GM12892 (cell line): ENCODE results near the gene TMSB10.

Experiments used
- POLR2A ChIP-seq: IDR thresholded peaks from 2 replicates; pipeline ENCODE4 v1.6.1; 2011; ENCODE audit warnings: low read depth, low read length, control low read depth
- POLR2AphosphoS5 ChIP-seq: IDR thresholded peaks from 2 replicates; pipeline ENCODE4 v1.6.1; 2011; ENCODE audit warnings: low read depth, low read length, control low read depth

DNA sequence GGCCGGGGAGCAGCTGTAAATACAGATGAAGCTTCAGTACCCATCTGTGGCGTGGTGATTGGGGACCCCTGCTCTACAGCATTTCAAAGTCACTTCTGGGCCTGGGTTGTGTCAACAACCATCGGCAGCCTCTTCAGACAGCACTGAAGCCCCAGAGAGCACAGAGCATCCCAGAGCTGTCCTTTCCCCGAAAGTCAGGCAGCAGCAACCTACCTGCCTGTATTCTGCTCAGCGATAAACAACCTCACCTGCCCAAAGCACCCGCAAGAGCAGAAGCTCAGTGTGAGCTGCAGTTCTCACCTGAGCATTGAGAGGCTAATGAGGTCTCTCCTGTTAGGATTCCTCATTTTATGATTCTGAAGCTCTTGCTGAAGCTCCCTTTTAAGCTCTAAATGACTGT is 43.9 kb upstream of the TMSB10 start:
- no peak for TF ChIP-seq POLR2A
- TF ChIP-seq POLR2AphosphoS5: no peak
